ENCODE data around the gene DDI1. TPM values are rescaled to one million over a fixed set of nuclear protein-coding genes. Genes with fewer than 3 reads are reported as not detected.

DDI1 gene
- total RNA-seq, 1 donor from 2014 or later: not detected

DNA sequence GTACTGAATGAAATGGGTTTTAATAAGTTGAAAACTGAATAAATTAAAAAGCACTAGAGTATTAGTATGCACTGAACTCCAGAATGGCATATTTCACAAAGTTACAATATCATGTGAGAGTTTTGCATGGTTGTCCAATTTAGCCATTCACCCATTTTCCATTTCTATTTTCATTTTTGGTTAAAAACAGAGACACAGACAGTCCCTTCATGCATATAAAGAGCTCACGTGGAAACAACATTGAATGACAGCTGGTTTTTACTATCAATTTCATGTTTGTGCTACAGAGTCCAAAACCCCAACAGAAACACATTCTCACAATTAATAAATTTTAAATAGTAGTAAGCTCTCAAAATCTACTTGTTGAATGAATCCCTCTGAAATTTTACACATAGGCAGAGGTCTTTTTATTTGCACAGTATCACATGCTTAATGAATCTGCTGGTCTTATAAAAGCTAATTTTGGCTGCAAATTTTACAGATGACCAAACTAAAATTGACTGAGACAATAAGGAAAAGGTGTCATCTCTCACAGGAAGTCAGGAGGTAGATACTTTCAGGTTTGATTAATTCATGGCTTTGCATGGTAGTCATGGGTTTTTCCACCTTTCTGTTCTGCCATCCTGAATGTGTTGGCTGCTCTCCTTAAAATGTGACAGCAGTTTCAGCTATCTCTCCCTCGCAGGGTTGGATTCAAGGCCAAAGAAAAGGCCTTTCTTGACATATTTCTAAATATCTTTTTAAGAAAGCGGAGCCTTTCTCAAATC lies 20.6 kb upstream of the DDI1 start:
- H3K27me3 Mint-ChIP-seq (ENCODE audit: low read depth): no peaks in the 10 kb centered on the region

DNA sequence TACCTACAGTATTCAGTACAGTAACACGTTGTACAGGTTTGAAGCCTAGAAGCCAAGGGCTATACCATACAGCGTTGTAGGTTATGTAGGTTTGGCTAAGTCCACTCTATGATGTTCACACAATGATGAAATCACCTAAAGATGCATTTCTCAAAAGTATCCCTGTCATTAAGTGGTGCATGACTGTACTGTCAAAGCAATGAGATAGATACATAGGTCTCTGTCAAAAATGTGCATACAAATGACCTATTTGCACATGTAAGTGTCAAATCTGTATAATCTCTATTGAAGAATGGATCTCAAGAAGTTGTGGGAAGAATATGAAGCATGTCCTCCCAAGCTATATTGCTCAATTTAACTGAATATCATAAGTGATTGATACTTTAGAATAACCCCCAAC lies 11.9 kb upstream of the DDI1 start:
- H3K9me3 Mint-ChIP-seq: no peaks in the 10 kb centered on the region
- H3K27me3 Mint-ChIP-seq (ENCODE audit: low read depth): no peaks in the 10 kb centered on the region
- peaks cover 20% of the 10 kb centered on the region for H3K4me1 Mint-ChIP-seq
- TF ChIP-seq, protein P1, sequence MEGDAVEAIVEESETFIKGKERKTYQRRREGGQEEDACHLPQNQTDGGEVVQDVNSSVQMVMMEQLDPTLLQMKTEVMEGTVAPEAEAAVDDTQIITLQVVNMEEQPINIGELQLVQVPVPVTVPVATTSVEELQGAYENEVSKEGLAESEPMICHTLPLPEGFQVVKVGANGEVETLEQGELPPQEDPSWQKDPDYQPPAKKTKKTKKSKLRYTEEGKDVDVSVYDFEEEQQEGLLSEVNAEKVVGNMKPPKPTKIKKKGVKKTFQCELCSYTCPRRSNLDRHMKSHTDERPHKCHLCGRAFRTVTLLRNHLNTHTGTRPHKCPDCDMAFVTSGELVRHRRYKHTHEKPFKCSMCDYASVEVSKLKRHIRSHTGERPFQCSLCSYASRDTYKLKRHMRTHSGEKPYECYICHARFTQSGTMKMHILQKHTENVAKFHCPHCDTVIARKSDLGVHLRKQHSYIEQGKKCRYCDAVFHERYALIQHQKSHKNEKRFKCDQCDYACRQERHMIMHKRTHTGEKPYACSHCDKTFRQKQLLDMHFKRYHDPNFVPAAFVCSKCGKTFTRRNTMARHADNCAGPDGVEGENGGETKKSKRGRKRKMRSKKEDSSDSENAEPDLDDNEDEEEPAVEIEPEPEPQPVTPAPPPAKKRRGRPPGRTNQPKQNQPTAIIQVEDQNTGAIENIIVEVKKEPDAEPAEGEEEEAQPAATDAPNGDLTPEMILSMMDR (IDR thresholded peaks at IDR 0.05; ENCODE audit: unreplicated experiment): no peak
- no peaks in the 10 kb centered on the region for H3K36me3 Mint-ChIP-seq
- H3K27ac Mint-ChIP-seq: no peak overlapping the region
- DNase-seq (ENCODE audit: low spot score in 2 of 2, unreplicated experiment in 2 of 2): no peak
- no peak overlapping the region for H3K4me3 Mint-ChIP-seq

More for the DNA sequence above, 20.6 kb upstream of the DDI1 start:
- TF ChIP-seq, protein P1 (IDR thresholded peaks at IDR 0.05; ENCODE audit: unreplicated experiment): no peak
- Mint-ChIP-seq H3K27ac (no peak overlapping the region), H3K9me3 (peaks cover 17% of the 10 kb centered on the region), H3K36me3 (peaks cover 13% of the 10 kb centered on the region), H3K4me3 (no peak overlapping the region), H3K4me1 (peaks cover 12% of the 10 kb centered on the region)
- DNase-seq (ENCODE audit: low spot score in 2 of 2, unreplicated experiment in 2 of 2): no peak

DNA sequence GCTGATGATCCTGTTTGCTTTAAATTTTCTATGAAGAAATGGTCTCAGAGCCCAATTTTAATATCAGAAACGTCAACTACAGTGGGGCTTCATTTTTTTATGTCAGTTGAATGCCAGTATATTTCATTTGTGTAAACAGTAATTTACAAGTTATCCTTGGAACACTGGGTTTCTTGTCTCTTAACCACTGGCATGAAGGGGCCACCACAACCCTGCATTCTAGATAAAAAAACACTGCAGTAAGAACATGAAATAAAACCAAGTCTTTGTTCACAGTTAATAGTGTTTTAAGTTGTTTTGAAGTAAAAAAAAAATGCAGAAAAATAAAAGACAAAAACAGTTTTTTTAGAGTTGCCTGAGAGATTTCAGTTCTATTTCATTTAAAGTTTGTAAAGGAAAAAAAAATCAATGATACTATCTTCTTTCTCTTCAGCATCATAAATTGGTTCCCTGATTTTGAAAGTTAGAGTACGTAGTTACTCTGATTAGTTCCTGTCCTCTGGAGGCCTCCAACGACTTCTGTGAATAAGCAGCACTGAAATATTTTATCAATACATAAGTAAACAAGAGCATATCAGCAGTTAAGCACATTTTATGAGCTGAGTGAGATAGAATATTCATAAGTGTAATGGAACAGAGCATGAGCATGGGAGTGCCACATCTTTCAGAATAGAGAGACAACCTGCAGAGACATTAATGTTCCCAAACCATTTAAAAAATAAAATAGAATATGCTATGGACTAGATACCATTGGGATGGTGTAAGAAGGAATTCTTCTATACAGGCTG lies 7.8 kb upstream of the DDI1 start:
- Mint-ChIP-seq H3K4me1 (peaks cover 12% of the 10 kb centered on the region), H3K36me3 (peaks cover 14% of the 10 kb centered on the region), H3K27me3 (ENCODE audit: low read depth) (no peaks in the 10 kb centered on the region), H3K9me3 (peaks cover 10% of the 10 kb centered on the region), H3K27ac (no peak overlapping the region), H3K4me3 (no peak overlapping the region)
- DNase-seq (ENCODE audit: low spot score in 2 of 2, unreplicated experiment in 2 of 2): no peak
- TF ChIP-seq, protein P1 (IDR thresholded peaks at IDR 0.05; ENCODE audit: unreplicated experiment): no peak

DNA sequence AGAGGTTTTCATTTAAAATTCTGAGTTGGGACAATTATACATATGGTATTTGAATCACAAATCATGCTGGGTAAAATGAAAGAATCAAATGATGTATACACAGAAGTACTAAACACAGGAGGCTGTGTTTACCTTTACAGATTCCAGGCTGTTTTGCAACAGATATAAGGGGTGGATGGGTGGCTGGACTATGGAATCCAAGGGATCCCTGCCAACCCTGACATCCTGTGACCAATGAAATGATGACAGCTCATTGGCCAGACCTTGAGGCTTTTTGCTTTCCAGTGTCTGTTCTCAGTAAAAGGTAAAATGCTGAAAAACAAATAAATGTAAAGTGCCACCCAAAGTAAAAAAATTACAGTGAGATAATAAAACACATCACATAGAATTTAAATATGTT lies 3.3 kb upstream of the DDI1 start:
- Mint-ChIP-seq H3K4me3 (no peak overlapping the region), H3K27ac (no peak overlapping the region), H3K4me1 (peaks cover 16% of the 10 kb centered on the region), H3K36me3 (peaks cover 22% of the 10 kb centered on the region), H3K27me3 (ENCODE audit: low read depth) (no peaks in the 10 kb centered on the region), H3K9me3 (peaks cover 14% of the 10 kb centered on the region)
- TF ChIP-seq, protein P1 (IDR thresholded peaks at IDR 0.05; ENCODE audit: unreplicated experiment): no peak
- no peak for DNase-seq (ENCODE audit: low spot score in 2 of 2, unreplicated experiment in 2 of 2)

DNA sequence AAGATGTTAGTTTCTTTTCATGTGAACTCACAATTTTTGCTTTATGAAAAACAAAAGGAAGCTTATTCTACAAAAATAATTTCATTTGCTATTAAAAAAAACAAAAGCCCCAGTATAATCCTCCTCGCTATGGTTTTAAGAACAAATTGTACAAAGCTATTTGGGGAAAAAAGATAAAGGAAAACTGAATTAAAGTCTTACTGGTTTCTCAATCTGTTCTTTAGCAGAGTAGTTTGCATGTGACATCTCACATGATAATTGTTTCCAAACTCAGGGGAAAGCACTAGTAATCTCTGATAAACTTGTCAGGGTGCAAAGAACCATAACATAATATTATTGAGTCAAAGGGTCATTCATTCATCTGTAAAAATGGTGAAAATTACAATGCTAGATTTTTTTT lies 2.9 kb upstream of the DDI1 start:
- Mint-ChIP-seq H3K9me3 (peaks cover 14% of the 10 kb centered on the region), H3K4me3 (no peak overlapping the region), H3K36me3 (peaks cover 22% of the 10 kb centered on the region), H3K27ac (no peak overlapping the region), H3K27me3 (ENCODE audit: low read depth) (no peaks in the 10 kb centered on the region), H3K4me1 (peaks cover 15% of the 10 kb centered on the region)
- TF ChIP-seq, protein P1 (IDR thresholded peaks at IDR 0.05; ENCODE audit: unreplicated experiment): no peak
- DNase-seq (ENCODE audit: low spot score in 2 of 2, unreplicated experiment in 2 of 2): no peak
